Body of pancreas (tissue), 4 donors: ENCODE measurements around the gene P2RY8. TPM values are rescaled to one million over a fixed set of nuclear protein-coding genes. Genes with fewer than 3 reads are reported as not detected.
"Not testable (repeated sequence)": the region's sequence is repeated elsewhere in the genome, so short reads cannot be mapped to it uniquely, and the experiment has no call there.

Source experiments
- ATAC-seq: fragments of 150-250 bp; one replicate; pipeline ENCODE4 v1.9.1; 2016
- DNase-seq, 4 donors: peaks; one replicate each; pipeline ENCODE4 v3.0.0-alpha.2; 2019
- H3K27ac ChIP-seq, 4 donors: fragments of 200-600 bp; sonication (generic); 1 replicate in 3 of 4; 2 replicates in 1 of 4; pipeline versions ENCODE4 v1.5.1 to v1.6.1; 2016 to 2019; ENCODE audit warnings: mild to moderate bottlenecking in 1 of 4, mixed read lengths in 1 of 4, moderate library complexity in 1 of 4
- H3K27me3 ChIP-seq, 2 donors: fragments of 200-600 bp; sonication (generic); one replicate each; pipeline ENCODE4 v1.6.0; 2016; ENCODE audit warnings: mild to moderate bottlenecking in 1 of 2
- H3K36me3 ChIP-seq, 2 donors: fragments of 200-600 bp; sonication (generic); replicated peaks in 1 of 2; 2 replicates each; pipeline ENCODE4 v1.5.1; 2016; ENCODE audit warnings: low read depth in 2 of 2; ENCODE audit not compliant: insufficient read depth in 1 of 2
- H3K4me1 ChIP-seq: fragments of 200-600 bp; sonication (generic); one replicate; pipeline ENCODE4 v1.6.0; 2016
- H3K4me3 ChIP-seq, 2 donors: fragments of 200-600 bp; sonication (generic); 1 replicate in 1 of 2; 2 replicates in 1 of 2; pipeline ENCODE4 v1.5.1; 2016 to 2019
- H3K9me3 ChIP-seq, 3 donors: fragments of 200-600 bp; sonication (generic); 1 replicate in 2 of 3; 2 replicates in 1 of 3; pipeline ENCODE4 v1.5.1; 2016
- POLR2A ChIP-seq, 3 donors: fragments of 450-650 bp; IDR thresholded peaks; one replicate each; pipeline ENCODE4 v1.6.1; 2016; ENCODE audit warnings: antibody characterized with exemption in 3 of 3, mild to moderate bottlenecking in 2 of 3
- WGBS, 2 donors: methylation state at CpG; one replicate each; pipeline ENCODE4 v1.1.5; 2017; 5-methylcytosine and 5-hydroxymethylcytosine counted together
- intact Hi-C: fragments of 100-400 bp; cut with DNase I; formaldehyde crosslinking; loops from one replicate; pipeline ENCODE4 v1.15.1; 2023
- total RNA-seq, 2 donors: library from RNA; depleted of rRNA; stranded (reverse); fragments of >200 nt; gene quantifications; one replicate each; pipeline ENCODE4 v1.1.0, GENCODE V29; 2016
- TF ChIP-seq, protein P1 (sequence below), 7 experiments: fragments of 450-650 bp in 4 of 7; fragments of 200-600 bp in 3 of 7; sonication (generic) in 3 of 7; IDR thresholded peaks; one replicate each; pipeline ENCODE4 v1.5.1; 2016 to 2019; ENCODE audit warnings: antibody characterized with exemption in 7 of 7

P2RY8 gene
- total RNA-seq, 2 donors from 2014 or later, result 0.66 to 0.78 TPM

GRCh38 chrX:1564750-1565683 lies 28.0 kb upstream of the P2RY8 start:
- Histone ChIP-seq H3K4me1 (no peaks in the 10 kb centered on the region), H3K36me3 (no peaks in the 10 kb centered on the region), H3K9me3 (no peaks in the 10 kb centered on the region), H3K4me3 (no peak overlapping the region), H3K27me3 (no peaks in the 10 kb centered on the region), H3K27ac (no peak overlapping the region)
- WGBS, 2 donors, result 31 to 48% methylated on average over 10 of the region's 10 CpGs
- intact Hi-C loops, result no loop called here
- TF ChIP-seq POLR2A (IDR thresholded peaks at IDR 0.05), result no peak
- TF ChIP-seq, protein P1, sequence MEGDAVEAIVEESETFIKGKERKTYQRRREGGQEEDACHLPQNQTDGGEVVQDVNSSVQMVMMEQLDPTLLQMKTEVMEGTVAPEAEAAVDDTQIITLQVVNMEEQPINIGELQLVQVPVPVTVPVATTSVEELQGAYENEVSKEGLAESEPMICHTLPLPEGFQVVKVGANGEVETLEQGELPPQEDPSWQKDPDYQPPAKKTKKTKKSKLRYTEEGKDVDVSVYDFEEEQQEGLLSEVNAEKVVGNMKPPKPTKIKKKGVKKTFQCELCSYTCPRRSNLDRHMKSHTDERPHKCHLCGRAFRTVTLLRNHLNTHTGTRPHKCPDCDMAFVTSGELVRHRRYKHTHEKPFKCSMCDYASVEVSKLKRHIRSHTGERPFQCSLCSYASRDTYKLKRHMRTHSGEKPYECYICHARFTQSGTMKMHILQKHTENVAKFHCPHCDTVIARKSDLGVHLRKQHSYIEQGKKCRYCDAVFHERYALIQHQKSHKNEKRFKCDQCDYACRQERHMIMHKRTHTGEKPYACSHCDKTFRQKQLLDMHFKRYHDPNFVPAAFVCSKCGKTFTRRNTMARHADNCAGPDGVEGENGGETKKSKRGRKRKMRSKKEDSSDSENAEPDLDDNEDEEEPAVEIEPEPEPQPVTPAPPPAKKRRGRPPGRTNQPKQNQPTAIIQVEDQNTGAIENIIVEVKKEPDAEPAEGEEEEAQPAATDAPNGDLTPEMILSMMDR (IDR thresholded peaks at IDR 0.05), result no peak
- no peak for ATAC-seq
- no peak for DNase-seq

DNA sequence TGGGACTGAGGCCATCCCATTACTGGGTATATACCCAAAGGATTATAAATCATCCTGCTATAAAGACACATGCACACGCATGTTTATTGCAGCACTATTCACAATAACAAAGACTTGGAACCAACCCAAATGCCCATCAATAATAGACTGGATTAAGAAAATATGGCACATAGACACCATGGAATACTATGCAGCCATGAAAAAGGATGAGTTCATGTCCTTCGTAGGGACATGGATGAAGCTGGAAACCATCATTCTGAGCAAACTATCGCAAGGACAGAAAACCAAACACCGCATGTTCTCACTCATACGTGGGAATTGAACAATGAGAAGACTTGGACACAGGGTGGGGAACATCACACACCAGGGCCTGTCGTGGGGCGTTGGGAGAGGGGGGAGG lies 27.1 kb upstream of the P2RY8 start:
- DNase-seq, H3K4me3 ChIP-seq, H3K36me3 ChIP-seq, ATAC-seq, H3K9me3 ChIP-seq, intact Hi-C loops, H3K4me1 ChIP-seq, H3K27me3 ChIP-seq, H3K27ac ChIP-seq: not testable (repeated sequence)
- WGBS, 2 donors, result 70 to 73% methylated on average over 7 of the region's 7 CpGs

DNA sequence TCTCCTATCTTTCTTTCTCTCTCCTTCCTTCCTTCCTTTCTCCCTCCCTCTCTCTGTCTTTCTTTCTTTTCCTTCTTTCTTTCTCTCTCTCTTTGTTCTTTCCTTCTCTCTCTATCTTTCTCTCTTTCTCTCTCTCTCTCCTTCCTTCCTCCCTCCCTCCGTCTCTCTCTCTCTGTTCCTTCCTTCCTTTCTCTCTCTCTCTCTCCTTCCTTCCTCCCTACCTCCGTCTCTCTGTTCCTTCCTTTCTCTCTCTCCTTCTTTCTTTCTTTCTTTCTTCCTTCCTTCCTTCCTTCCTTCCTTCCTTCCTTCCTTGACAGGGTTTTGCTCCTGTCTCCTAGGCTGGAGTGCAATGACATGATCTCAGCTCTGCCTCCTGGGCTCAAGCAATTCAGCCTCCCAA lies 24.2 kb upstream of the P2RY8 start:
- intact Hi-C loops, result no loop called here

DNA sequence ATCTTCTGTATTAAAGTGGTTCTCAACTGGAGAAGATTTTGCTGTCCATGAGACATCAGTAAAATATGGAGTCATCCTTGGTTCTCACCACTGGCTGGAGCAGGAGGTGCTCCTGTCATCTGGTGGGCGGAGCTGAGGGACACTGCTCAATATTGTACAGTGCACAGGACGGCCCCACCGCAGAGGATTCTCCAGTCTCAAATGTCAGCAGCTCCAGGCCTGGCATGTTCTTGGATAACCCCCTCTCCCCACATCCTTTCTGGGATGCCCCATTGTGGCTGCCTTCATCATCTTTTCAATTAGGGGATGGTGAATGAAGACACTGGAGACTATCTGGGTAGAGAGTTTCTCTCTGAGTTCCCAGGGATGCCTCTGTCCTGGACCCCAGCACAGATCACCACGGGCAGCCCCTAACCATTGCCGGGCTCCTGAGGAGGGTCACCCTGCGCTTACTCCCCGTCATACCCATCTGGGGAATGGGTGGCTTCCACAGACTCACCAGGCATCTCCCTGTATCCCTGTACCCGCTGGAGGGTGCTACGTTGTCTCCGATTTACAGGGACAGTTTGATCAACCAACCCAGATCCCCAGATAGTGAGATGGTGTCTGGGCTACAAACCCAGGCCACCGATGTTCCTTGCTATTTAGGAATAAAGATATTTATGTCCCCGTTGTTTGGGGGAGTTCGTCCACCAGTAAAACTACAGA lies 21.9 kb upstream of the P2RY8 start:
- Histone ChIP-seq H3K27me3 (no peaks in the 10 kb centered on the region), H3K4me1 (no peaks in the 10 kb centered on the region), H3K9me3 (no peaks in the 10 kb centered on the region), H3K4me3 (no peak overlapping the region), H3K36me3 (no peaks in the 10 kb centered on the region), H3K27ac (no peak overlapping the region)
- 77 to 84% methylated on average over 13 of the region's 13 CpGs for WGBS, 2 donors
- no peak for ATAC-seq
- TF ChIP-seq, protein P1 (IDR thresholded peaks at IDR 0.05), result no peak
- TF ChIP-seq POLR2A (IDR thresholded peaks at IDR 0.05), result no peak
- peak in 1 of 4 donors; percentile 21 for DNase-seq
- intact Hi-C loops, result no loop called here

More for the DNA sequence above, 24.2 kb upstream of the P2RY8 start:
- ATAC-seq (no peak), DNase-seq (no peak)
- 49 to 54% methylated on average over 2 of the region's 2 CpGs for WGBS, 2 donors
- H3K27ac ChIP-seq, result no peak overlapping the region
- no peak overlapping the region for H3K4me3 ChIP-seq
- H3K36me3 ChIP-seq, result no peaks in the 10 kb centered on the region
- H3K9me3 ChIP-seq, result no peaks in the 10 kb centered on the region
- H3K27me3 ChIP-seq, result no peaks in the 10 kb centered on the region
- no peak for TF ChIP-seq POLR2A (IDR thresholded peaks at IDR 0.05)
- TF ChIP-seq, protein P1 (IDR thresholded peaks at IDR 0.05), result no peak
- no peaks in the 10 kb centered on the region for H3K4me1 ChIP-seq

DNA sequence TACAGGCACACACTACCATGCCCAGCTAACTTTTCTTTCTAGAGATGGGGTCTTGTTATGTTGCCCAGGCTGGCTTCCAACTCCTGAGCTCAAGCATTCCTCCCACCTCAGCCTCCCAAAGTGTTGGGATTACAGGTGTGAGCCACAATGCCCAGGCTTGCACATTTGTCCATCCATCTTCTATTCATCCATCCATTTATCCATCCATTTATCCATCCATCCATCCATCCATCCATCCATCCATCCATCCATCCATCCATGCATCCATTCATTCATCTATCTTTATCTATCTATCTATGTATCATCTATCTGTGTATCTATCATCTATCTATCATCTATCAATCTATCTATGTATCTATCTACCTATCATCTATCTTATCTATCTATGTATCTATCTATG lies 20.5 kb upstream of the P2RY8 start:
- ATAC-seq, intact Hi-C loops, DNase-seq: not testable (repeated sequence)

More for the DNA sequence above, 20.5 kb upstream of the P2RY8 start:
- H3K27ac ChIP-seq, H3K4me3 ChIP-seq, H3K36me3 ChIP-seq, H3K9me3 ChIP-seq, H3K4me1 ChIP-seq, H3K27me3 ChIP-seq: not testable (repeated sequence)
